Pancreas (tissue), 10 donors: ENCODE data around the gene SPATA33. TPM values are rescaled to one million over a fixed set of nuclear protein-coding genes. Genes with fewer than 3 reads are reported as not detected.

Experiments
- ATAC-seq, 4 donors: fragments of 200-7000 bp; cut with Tn5 transposase; one replicate each; pipeline versions ENCODE4 v1.8.0 to v1.9.1; 2020; ENCODE audit warnings: mild to moderate bottlenecking in 4 of 4, moderate library complexity in 4 of 4
- DNase-seq, 6 donors: peaks; one replicate each; pipeline ENCODE4 v3.0.0-alpha.2; 2020
- FAIRE-seq: peaks from 2 replicates; lab custom pipeline; 2012; peaks lifted over from hg19 to GRCh38; lab: Jason Lieb, UNC
- H3K27ac ChIP-seq, 4 donors: fragments of 200-600 bp; sonication (generic); 1 replicate in 3 of 4; 2 replicates in 1 of 4; pipeline versions ENCODE4 v1.5.0 to v1.8.0; 2020
- H3K27me3 ChIP-seq, 4 donors: fragments of 200-600 bp; one replicate each; pipeline ENCODE4 v1.8.0; 2021
- H3K36me3 ChIP-seq, 3 donors: fragments of 200-600 bp; sonication (generic) in 1 of 3; one replicate each; pipeline versions ENCODE4 v1.5.0 to v1.8.0; 2020 to 2021
- H3K4me1 ChIP-seq, 3 donors: fragments of 200-600 bp; one replicate each; pipeline ENCODE4 v1.8.0; 2021
- H3K4me3 ChIP-seq, 4 donors: fragments of 200-600 bp; sonication (generic) in 2 of 4; one replicate each; pipeline versions ENCODE4 v1.5.0 to v1.8.0; 2020 to 2021
- H3K9me3 ChIP-seq, 4 donors: fragments of 200-600 bp; one replicate each; pipeline ENCODE4 v1.8.0; 2021
- WGBS, 2 donors: extraction: QIAGEN DNeasy Blood & Tissue Kit; methylation state at CpG; one replicate each; pipeline ENCODE4 v1.1.7; 2013; 5-methylcytosine and 5-hydroxymethylcytosine counted together
- intact Hi-C, 3 donors: fragments of 100-400 bp; cut with DNase I; formaldehyde crosslinking; loops; one replicate each; pipeline versions ENCODE4 v1.11.1 to v1.14.2; 2022
- polyA plus RNA-seq, 2 donors: library from polyadenylated mRNA; stranded (reverse); fragments of 200-250 nt; gene quantifications; one replicate each; pipeline ENCODE4 v1.2.3, GENCODE V29; 2013
- total RNA-seq, 6 donors: library from RNA; stranded (reverse); fragmentation: NEBNext Ultra II Directional in 4 of 6; extraction: Animal tissue kit (Norgen Biotek cat#: 25700) in 4 of 6; gene quantifications; one replicate each; pipeline versions ENCODE4 v1.2.1 to v1.2.4, GENCODE V29; 2021 to 2023
- TF ChIP-seq, protein P1 (sequence below), 4 donors: fragments of 200-600 bp; sonication (generic) in 3 of 4; IDR thresholded peaks; one replicate each; pipeline versions ENCODE4 v1.5.0 to v1.8.0; 2021; ENCODE audit warnings: antibody characterized with exemption in 4 of 4
- donor health status: healthy with polysubstance abuse.
- donor health status: DM: no; HTN: no; CAD: no; lungs with moderate emphysema.
- donor health status: DM: no; HTN: no; CAD: no.
- donor health status: control.
- donor health status: control.
- donor health status: Bipolar disorder and iron deficiency.
- donor health status: DM: yes; HTN: yes; CAD: no.
- donor health status: DM: no; HTN: no; CAD: no.
- donor health status: DM: no; HTN: no; CAD: no.
- donor health status: DM: yes; HTN: yes; CAD: no.

Gene SPATA33
- total and polyA plus RNA-seq, 8 donors = 2.4 to 9.3 (median 3.8) TPM

DNA sequence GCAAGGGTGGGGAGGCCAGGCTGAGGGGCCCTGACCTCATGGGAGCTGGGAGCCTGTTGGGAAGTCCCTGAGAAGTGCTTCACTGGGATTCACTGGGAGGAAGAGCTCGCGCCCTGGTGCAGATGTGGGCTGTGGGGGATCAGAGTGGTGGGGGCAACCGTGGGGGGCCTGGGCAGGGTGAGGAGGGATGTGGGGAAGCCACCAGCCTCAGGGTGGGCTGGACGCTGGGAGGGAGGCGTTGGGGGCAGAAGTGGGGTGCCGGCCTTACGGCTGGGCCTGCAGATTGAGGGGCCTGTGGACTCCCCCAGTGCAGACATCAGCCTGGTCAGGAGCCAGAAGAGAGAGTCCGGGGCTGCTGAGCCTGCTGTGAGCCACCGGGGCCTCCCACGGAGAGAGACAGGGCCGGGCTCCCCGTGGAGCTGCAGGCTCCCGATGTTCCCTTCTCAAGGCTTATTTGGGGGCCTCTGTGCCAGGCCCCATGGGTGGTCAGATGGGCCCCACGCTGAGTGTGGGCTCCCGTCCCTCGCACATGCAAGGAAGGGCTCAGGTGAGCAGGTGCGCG is 36.4 kb upstream of the SPATA33 start:
- FAIRE-seq (no peak), ATAC-seq (peak in 1 of 4 donors; percentile 12), DNase-seq (peak in 1 of 6 donors; percentile 50)
- H3K27ac ChIP-seq = no peak overlapping the region
- no peak overlapping the region for H3K4me3 ChIP-seq
- no peaks in the 10 kb centered on the region for H3K36me3 ChIP-seq
- no peaks in the 10 kb centered on the region for H3K4me1 ChIP-seq
- TF ChIP-seq, protein P1, sequence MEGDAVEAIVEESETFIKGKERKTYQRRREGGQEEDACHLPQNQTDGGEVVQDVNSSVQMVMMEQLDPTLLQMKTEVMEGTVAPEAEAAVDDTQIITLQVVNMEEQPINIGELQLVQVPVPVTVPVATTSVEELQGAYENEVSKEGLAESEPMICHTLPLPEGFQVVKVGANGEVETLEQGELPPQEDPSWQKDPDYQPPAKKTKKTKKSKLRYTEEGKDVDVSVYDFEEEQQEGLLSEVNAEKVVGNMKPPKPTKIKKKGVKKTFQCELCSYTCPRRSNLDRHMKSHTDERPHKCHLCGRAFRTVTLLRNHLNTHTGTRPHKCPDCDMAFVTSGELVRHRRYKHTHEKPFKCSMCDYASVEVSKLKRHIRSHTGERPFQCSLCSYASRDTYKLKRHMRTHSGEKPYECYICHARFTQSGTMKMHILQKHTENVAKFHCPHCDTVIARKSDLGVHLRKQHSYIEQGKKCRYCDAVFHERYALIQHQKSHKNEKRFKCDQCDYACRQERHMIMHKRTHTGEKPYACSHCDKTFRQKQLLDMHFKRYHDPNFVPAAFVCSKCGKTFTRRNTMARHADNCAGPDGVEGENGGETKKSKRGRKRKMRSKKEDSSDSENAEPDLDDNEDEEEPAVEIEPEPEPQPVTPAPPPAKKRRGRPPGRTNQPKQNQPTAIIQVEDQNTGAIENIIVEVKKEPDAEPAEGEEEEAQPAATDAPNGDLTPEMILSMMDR (IDR thresholded peaks at IDR 0.05) = no peak
- intact Hi-C loops = no loop called here
- H3K9me3 ChIP-seq = no peaks in the 10 kb centered on the region
- WGBS, 2 donors = 82% methylated on average over 18 of the region's 18 CpGs
- no peaks in the 10 kb centered on the region for H3K27me3 ChIP-seq

DNA sequence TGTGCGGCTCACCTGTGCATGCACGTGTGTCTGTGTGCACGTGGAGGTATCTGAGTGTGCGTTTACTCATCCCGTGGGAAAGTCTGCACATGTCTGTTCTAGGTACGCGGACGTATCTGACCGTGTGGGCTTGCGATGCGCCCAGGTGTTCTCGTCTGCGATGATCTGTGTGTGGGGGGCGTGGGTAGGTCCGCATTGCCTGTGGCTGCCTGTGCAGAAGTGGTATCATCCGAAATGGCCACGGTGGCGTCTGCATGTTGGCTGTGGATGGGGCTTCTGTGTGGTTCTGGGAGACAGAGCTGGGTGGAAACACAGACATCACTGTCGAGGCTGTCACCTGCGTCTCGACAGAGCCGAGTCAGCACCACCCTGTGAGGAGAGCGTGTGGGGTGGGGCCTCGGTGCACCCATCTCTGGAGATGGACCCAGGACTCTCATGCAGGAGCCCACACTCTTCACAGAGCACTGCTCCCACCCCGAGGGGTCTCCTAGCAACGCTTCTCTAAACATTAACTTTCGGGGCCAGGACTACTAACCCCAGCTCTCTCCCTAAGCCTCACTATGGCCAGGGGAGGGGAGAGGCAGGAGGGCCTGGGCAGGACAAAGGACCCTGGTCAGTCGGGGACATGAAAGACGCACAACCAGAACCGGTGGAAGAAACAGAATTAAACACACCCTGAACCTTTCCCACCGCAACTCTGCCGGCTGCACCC is 35.8 kb upstream of the SPATA33 start:
- no peaks in the 10 kb centered on the region for H3K9me3 ChIP-seq
- intact Hi-C loops = no loop called here
- ATAC-seq (peak in 1 of 4 donors; percentile 8), FAIRE-seq (no peak), DNase-seq (peak in 1 of 6 donors; percentile 46)
- WGBS, 2 donors = 59 to 69% methylated on average over 32 of the region's 32 CpGs
- H3K27ac ChIP-seq = no peak overlapping the region
- H3K4me3 ChIP-seq = no peak overlapping the region
- no peaks in the 10 kb centered on the region for H3K36me3 ChIP-seq
- no peaks in the 10 kb centered on the region for H3K4me1 ChIP-seq
- H3K27me3 ChIP-seq = no peaks in the 10 kb centered on the region
- TF ChIP-seq, protein P1 (IDR thresholded peaks at IDR 0.05) = no peak

DNA sequence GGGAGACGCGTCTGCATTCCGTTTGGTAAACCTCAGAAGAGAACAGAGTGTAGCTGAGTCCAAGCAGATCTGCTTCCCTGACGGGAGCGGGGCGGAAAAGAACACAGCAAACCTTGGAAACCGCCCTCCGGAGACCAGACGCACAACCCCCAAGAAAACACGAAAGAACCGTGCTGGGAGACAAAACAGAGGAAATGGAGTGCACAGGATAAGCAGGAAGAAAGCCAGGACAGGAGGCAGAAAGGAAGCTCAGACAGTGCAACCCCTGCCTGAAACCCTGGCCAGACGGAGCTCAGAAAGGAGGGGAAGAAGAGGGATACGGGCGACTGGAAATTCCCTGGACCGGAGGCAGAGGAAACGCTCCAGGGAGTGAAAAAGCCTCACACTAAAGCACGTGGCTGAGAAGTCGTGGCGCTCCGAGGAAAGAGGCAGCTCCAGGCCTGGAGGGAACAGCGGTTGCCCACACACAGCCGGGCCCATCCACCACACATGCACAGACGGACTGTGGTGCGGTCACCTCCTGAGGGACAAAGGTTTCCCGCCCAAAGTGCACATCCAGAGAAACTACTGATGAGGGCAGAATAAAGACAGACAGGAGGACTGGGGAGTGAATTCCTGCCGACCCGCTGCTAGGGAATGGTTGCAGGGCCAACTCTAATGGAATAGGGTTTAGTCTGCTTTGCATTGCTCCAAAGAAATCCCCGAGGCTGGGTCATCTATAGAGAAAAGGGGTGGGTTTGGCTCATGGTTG is 34.0 kb upstream of the SPATA33 start:
- no peak overlapping the region for H3K27ac ChIP-seq
- intact Hi-C loops = no loop called here

DNA sequence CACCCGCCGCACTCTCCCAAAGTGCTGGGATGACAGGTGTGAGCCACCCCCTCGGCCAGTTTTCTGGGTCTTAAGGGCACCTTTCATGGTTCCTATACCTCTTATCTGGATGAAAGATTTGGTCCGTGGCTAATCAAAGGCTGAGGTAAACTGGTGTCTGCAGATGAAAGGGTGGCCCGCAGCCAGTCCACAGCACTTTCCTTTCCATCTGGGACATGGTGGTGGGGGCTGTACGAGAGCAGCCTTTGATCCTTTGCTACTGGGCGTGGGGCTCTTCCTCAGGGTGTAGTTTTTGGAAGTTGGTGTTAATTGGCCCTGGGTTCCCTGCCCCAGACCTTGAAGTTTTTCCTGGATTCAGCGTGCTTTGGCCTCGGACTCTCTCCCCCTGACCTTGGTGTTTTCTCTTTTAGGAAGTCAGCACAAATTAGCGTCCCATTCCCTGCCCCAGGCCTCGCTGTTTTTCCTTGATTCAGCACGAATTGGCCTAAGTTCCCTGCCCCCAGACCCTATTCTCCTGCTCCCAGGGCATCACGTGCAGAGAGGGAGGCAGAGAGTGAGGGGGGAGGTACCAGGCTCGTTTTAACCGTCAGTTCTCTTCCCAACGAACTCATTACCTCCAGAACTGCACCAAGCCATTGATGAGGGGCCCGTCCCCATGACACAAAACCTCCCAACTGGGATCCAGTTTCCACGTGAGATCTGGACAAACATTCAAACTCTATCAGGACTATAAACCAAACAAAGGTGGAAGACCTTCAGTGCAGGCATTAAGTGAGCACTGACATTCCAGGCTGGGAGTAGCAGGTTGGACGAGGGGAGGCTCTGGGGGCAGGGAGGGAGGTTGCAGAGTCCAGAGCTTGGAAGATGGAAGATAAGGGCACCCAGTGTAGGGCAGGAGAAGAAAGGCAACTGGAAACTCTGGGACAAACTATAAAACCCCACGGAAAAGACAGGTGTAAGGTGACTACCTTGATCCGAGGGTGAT is 32.6 kb upstream of the SPATA33 start:
- Histone ChIP-seq H3K27ac (no peak overlapping the region), H3K27me3 (no peaks in the 10 kb centered on the region), H3K4me3 (no peak overlapping the region), H3K36me3 (no peaks in the 10 kb centered on the region), H3K9me3 (no peaks in the 10 kb centered on the region), H3K4me1 (no peaks in the 10 kb centered on the region)
- FAIRE-seq (no peak), DNase-seq (no peak), ATAC-seq (peak in 1 of 4 donors; percentile 32)
- TF ChIP-seq, protein P1 (IDR thresholded peaks at IDR 0.05) = no peak
- 47 to 58% methylated on average over 21 of the region's 21 CpGs for WGBS, 2 donors
- intact Hi-C loops = no loop called here

More for the DNA sequence above, 34.0 kb upstream of the SPATA33 start:
- no peak overlapping the region for H3K4me3 ChIP-seq
- 80 to 81% methylated on average over 28 of the region's 28 CpGs for WGBS, 2 donors
- no peaks in the 10 kb centered on the region for H3K9me3 ChIP-seq
- no peaks in the 10 kb centered on the region for H3K4me1 ChIP-seq
- TF ChIP-seq, protein P1 (IDR thresholded peaks at IDR 0.05) = no peak
- H3K27me3 ChIP-seq = no peaks in the 10 kb centered on the region
- ATAC-seq = peak in 1 of 4 donors; percentile 45
- no peaks in the 10 kb centered on the region for H3K36me3 ChIP-seq
- DNase-seq = peak in 1 of 6 donors; percentile 34
- FAIRE-seq = no peak
